Measurements from ENCODE around the gene AREG.

The AREG gene

GRCh38 chr4:74466242-74466641 lies 21.3 kb downstream of the AREG start:
- no peak for DNase-seq

GRCh38 chr4:74471264-74471663 lies 26.3 kb downstream of the AREG start:
- DNase-seq: no peak

- no peak for DNase-seq
Observed at GRCh38 chr4:74473155-74473811, 28.3 kb downstream of the AREG start.

GRCh38 chr4:74474345-74475090 lies 29.6 kb downstream of the AREG start:
- no peak for DNase-seq

GRCh38 chr4:74475091-74475800 lies 30.3 kb downstream of the AREG start:
- DNase-seq: no peak

- no peak for DNase-seq
Observed at GRCh38 chr4:74475946-74476345, 31.0 kb downstream of the AREG start.

- DNase-seq: no peak
Observed at GRCh38 chr4:74479009-74479408, 34.1 kb downstream of the AREG start.

- DNase-seq: no peak
Observed at GRCh38 chr4:74480267-74480666, 35.3 kb downstream of the AREG start.

GRCh38 chr4:74481891-74482609 lies 37.1 kb downstream of the AREG start:
- no peak for DNase-seq

GRCh38 chr4:74483226-74483911 lies 38.4 kb downstream of the AREG start:
- DNase-seq: no peak

- no peak for DNase-seq
Observed at GRCh38 chr4:74486905-74487304, 42.0 kb downstream of the AREG start.

GRCh38 chr4:74487771-74488170 lies 42.8 kb downstream of the AREG start:
- DNase-seq: no peak

- no peak for DNase-seq
Observed at GRCh38 chr4:74490736-74491135, 45.8 kb downstream of the AREG start.

- no peak for DNase-seq
Observed at GRCh38 chr4:74499986-74500781, 55.2 kb downstream of the AREG start.

GRCh38 chr4:74501579-74501978 lies 56.6 kb downstream of the AREG start:
- DNase-seq: no peak

- no peak for DNase-seq
Observed at GRCh38 chr4:74503580-74503979, 58.6 kb downstream of the AREG start.

GRCh38 chr4:74504212-74504611 lies 59.3 kb downstream of the AREG start:
- DNase-seq: no peak

Data from right hindlimb (tissue), 1 donor.